GM21515 (cell line): Measurements from ENCODE around the gene P3H3.

Experiments
- ATAC-seq: cut with Tn5 transposase; IDR thresholded peaks from one replicate; pipeline ENCODE4 v1.9.1; 2021; ENCODE audit not compliant: unreplicated experiment

Gene P3H3

DNA sequence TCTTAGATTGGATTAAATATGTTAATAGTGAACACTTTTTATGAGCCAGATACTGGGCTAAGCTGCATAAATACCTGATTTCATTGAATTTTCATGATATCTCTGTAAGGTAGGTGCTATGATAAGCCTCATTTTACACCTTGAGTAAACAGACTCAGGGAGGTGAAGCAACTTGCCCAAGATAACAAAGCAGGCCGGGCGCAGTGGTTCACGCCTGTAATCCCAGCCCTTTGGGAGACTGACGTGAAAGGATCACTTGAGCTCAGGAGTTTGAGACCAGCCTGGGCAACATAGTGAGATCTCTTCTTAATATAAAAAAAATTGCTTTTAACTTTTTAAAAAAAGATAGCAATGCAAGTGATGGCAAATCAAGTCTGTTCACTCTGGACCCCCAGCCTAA lies 13.9 kb downstream of the P3H3 start:
- no peak for ATAC-seq

DNA sequence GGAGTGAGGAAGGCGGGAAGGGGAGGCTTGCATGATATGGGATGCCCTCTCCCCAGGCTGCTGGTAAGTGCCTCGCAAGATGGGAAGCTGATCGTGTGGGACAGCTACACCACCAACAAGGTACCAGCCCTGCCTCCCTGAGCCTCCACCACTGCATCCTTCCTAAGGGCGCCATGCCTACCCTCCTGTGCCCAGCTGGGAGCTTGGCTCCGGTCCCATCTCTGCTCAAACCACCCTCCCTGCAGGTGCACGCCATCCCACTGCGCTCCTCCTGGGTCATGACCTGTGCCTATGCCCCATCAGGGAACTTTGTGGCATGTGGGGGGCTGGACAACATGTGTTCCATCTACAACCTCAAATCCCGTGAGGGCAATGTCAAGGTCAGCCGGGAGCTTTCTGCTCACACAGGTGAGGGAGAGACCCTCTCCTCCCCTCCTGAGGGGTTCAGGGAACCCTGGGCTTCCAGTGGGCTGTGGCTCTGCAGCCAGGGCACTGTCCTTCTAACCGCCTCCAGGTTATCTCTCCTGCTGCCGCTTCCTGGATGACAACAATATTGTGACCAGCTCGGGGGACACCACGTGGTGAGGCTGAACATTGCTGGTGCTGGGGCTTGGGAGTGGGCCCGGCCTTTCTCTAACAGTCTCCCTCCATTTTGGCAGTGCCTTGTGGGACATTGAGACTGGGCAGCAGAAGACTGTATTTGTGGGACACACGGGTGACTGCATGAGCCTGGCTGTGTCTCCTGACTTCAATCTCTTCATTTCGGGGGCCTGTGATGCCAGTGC lies 15.1 kb downstream of the P3H3 start:
- no peak for ATAC-seq

- no peak for ATAC-seq
These were observed 17.2 kb downstream of the P3H3 start for GRCh38 chr12:6845395-6845794.

DNA sequence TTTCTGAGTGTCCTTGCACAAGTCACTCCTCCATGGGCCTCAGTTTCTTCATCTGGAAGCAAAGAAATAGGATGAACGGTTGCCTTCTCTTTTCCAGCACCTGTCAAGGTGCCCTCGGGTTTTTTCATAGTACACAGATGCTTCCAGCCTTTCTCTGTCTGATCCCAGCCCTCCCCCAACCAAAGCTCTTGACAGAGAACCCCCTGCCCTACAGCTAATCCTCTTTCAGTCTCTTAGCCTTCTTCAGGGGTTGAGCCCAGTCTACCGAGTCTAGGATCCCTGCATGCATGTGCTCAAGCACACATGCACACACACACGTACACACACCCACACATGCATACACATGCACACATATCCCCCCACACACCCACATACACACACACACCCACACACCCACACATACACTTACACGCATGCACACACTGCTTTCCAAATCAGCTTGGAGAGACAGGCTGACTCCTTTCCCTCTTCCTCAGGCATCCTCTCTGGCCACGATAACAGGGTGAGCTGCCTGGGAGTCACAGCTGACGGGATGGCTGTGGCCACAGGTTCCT lies 18.2 kb downstream of the P3H3 start:
- ATAC-seq: no peak

DNA sequence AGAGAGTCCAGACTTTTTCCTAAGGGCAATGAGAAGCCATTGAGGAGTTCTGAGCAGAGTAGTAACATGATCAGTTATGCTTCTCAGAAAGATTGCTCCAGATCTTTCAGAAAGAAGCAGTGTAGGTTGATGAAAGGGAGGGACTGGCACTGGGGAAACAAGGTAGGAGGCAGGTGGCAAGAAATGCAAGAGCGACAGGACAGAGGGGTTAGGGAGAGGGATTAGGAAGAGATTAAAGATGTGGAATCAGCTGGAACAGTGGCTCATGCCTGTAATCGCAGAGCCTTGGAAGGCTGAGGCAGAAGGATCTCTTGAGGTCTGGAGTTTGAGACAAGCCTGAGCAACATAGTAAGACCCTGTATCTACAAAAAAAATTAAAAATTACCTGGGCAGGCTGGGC lies 19.5 kb downstream of the P3H3 start:
- ATAC-seq: no peak

- ATAC-seq: no peak
These were observed 21.2 kb downstream of the P3H3 start for GRCh38 chr12:6849427-6849826.

GRCh38 chr12:6849976-6850560 lies 21.9 kb downstream of the P3H3 start:
- ATAC-seq: no peak

DNA sequence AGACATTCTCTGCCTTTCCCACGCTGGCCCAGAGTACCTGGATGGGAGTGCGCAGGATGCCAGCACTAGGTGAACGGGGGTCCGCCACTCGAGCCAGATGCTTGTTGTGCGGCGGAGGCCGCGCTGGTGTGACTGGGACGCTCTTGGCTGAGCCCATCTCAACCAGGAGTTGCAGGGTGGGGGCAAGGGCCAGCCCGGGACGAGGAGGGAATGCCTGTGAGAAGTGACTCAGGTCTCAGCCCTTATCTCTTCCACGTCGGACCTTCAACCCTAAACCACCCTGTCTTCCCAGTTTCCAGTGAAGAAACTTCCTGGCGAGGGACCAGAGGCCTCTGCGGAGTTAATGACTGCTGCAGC lies 22.6 kb downstream of the P3H3 start:
- no peak for ATAC-seq

DNA sequence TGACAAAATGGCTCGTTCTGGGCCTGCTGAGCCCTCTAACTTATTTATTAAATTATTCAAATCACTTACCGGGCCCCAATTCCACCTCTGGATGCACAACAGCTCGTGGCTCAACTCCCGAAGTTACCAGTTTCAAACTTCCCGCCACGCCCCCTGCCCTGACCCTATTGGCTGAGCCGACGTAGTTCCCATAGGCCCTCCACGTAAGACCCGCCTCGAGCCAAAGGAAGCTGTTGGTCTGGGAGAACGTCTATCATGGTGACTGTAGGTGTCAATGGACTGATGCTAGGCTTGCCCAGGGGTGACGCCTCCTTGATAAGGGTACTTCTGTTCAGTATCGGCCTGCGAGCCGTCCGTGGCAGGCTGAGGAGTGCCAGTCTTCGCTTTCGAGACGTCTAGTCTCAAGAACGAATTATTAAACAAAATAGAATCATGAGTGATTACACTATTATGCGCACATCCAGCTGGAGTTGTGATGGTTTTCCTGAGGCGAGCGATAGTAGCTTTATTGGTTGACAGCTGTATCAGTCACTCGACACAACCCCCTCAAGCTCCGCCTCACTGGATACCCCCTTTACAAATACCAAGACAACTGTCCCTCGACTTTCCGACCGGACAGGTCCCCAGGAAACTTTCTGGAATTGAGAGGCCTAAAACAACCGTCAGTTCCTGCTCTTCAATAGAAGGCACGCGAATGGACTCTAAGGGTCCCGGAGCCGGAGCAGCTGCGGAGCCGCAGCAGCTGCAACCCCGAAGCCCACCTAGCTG lies 23.1 kb downstream of the P3H3 start, which contains the start of gene CDCA3:
Gene CDCA3 (minus strand): TSS at position 134 of the 768 bp plus-strand sequence. CDS start 334 bp downstream, outside the sequence.
- ATAC-seq: peak; percentile 55

GRCh38 chr12:6851921-6852650 lies 23.9 kb downstream of the P3H3 start, which contains the start of gene USP5:
USP5 (plus strand) TSS chr12:6852150; CDS start chr12:6852180, 30 bp downstream.
- peak; percentile 71 for ATAC-seq

- no peak for ATAC-seq
These were observed 24.6 kb downstream of the P3H3 start for GRCh38 chr12:6852651-6853354.

DNA sequence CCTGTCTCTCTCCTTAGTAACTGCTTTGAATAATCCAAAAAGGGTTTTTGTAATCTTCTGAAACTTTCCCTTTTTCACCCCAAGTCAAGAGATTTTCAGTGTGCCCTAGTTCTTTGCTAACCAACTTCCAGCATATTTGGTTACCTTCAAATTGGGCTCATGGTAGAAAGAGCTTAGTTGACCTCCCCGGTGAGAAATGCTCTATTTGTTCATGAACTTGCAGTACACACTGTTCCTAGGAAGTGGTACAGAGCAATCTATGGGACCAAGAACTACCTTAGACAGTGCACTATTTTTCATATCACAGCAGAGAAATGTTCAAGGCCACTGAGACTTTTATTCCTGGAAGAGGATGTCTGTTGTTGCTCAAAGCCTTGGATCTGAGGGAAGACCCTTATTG lies 25.4 kb downstream of the P3H3 start:
- ATAC-seq: no peak

DNA sequence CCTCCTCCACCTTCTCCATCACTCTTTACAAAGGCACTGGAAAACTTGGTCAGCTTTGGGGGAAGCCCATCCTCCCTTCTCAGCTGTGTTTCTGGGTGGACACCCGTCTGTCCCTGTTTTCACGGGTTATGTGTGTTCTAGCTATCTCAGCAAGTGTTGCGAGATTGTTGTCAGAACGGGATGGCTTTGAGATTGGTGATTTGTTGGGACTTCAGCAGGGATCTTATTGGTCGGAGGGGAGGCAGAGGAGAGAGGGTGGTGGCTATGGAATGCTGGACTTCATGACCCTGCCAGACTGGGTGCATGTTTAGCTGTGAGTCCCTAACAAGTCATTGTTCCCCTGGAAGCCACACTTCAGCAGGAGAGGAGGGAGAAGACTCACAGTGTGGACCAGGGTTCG lies 25.8 kb downstream of the P3H3 start:
- ATAC-seq: no peak

DNA sequence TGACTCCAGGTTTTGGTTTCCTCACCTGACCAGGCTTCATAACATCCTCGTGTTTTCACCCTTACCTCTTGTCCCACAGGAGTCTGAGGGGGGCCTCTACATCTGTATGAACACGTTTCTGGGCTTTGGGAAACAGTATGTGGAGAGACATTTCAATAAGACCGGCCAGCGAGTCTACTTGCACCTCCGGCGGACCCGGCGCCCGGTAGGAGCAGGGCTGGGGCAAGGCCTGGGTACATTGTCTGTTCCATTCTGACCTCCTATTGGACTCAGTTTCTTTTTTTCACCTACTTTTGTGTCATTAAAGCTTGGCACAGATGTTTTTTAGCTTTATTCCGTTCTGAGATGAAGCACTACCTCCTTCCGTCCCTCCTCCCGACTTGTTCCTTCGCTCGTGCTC lies 27.1 kb downstream of the P3H3 start:
- ATAC-seq: no peak

GRCh38 chr12:6858799-6859198 lies 30.6 kb downstream of the P3H3 start:
- no peak for ATAC-seq

DNA sequence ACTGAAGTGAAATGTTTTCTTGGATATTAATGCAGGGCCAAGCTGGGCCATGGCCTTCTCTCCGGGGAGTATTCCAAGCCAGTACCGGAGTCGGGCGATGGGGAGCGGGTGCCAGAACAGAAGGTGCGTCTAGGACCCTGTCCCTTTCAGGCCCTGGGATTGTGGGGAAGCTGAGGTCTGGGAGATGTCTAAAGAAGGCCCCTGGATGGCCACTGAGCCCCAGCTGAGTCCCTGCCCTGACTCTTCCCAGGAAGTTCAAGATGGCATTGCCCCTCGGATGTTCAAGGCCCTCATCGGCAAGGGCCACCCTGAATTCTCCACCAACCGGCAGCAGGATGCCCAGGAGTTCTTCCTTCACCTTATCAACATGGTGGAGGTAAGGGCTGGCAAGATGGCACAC lies 31.9 kb downstream of the P3H3 start:
- no peak for ATAC-seq

DNA sequence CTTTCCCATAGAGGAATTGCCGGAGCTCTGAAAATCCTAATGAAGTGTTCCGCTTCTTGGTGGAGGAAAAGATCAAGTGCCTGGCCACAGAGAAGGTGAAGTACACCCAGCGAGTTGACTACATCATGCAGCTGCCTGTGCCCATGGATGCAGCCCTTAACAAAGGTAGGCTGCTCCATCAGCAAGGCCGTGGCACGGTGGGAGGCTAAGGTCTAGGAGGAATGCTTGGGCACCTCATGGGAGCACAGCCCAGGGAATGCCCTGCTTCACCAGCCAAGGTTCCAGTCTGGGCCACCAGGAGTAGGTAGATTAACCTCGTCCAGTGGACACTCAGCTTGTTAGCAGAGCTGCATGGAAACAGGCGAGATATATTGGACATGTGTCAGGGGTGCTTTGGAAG lies 32.7 kb downstream of the P3H3 start:
- no peak for ATAC-seq

DNA sequence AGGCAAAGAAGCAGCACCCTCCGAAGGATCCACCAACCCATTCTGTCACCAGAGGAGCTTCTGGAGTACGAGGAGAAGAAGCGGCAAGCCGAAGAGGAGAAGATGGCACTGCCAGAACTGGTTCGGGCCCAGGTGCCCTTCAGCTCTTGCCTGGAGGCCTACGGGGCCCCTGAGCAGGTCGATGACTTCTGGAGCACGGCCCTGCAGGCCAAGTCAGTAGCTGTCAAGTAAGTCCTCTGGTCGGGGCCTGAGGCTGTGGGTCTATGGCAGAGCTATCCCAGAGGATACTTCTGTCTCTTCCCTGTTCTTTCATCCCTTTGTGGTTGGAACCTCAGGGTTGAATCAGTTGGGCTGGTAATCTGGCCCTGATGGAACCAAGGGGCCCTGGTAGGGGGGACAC lies 33.2 kb downstream of the P3H3 start:
- no peak for ATAC-seq

GRCh38 chr12:6863033-6863432 lies 34.8 kb downstream of the P3H3 start:
- ATAC-seq: no peak

DNA sequence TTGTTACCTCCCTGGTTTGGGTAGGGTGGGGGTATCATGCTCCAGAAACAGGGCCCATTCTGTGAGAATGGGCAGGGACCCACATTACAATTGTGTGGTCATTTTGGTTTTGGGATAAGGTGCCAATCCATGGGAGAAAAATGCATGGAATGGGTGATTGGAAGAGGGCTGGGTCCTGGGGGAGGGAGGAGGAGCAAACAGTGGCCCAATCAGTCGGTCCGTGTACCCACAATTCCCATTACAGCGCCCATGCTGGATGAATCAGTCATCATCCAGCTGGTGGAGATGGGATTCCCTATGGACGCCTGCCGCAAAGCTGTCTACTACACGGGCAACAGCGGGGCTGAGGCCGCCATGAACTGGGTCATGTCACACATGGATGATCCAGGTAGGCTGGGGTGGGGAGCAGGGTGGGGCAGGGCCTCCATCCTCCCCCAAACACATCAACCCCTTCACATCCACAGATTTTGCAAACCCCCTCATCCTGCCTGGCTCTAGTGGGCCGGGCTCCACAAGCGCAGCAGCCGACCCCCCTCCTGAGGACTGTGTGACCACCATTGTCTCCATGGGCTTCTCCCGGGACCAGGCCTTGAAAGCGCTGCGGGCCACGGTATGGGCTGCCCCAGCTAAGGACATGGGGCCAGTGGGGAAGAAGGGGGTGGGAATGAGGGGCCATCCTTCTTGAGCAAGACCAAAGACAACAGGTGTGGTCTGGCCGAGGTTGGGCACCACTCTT lies 35.5 kb downstream of the P3H3 start:
- no peak for ATAC-seq
